Gastroesophageal sphincter (tissue), 3 donors: Measurements from ENCODE around the gene PHAF1.

Source experiments
- CTCF ChIP-seq, 4 experiments: fragments of 200-600 bp in 2 of 4; fragments of 450-650 bp in 2 of 4; sonication (generic) in 1 of 4; IDR thresholded peaks; one replicate each; pipeline ENCODE4 v1.5.1; 2017 to 2019; ENCODE audit warnings: antibody characterized with exemption in 4 of 4, mild to moderate bottlenecking in 2 of 4, moderate library complexity in 2 of 4
- POLR2A ChIP-seq, 2 donors: fragments of 450-650 bp; IDR thresholded peaks; one replicate each; pipeline ENCODE4 v1.6.1; 2017; ENCODE audit warnings: antibody characterized with exemption in 2 of 2, mild to moderate bottlenecking in 2 of 2, moderate library complexity in 1 of 2
- POLR2AphosphoS5 ChIP-seq: sonication (generic); formaldehyde crosslinking; IDR thresholded peaks from one replicate; pipeline ENCODE4 v1.6.1; 2017; ENCODE audit warnings: antibody characterized with exemption

- no peak for TF ChIP-seq CTCF (IDR thresholded peaks at IDR 0.05)
- TF ChIP-seq POLR2AphosphoS5 = peak; percentile 81
- no peak for TF ChIP-seq POLR2A (IDR thresholded peaks at IDR 0.05)
Measured at GRCh38 chr16:67181346-67181745, 71.6 kb downstream of the PHAF1 start.
